BLaER1 (cell line): ENCODE data around the gene TPO.

Experiments
- H3K27ac ChIP-seq: shearing (Covaris generic); formaldehyde crosslinking; 2 replicates; pipeline ENCODE4 v1.8.1; 2022
- H3K27me3 ChIP-seq: shearing (Covaris generic); formaldehyde crosslinking; 2 replicates; pipeline ENCODE4 v1.8.1; 2022
- H3K36me3 ChIP-seq: shearing (Covaris generic); formaldehyde crosslinking; 2 replicates; pipeline ENCODE4 v1.8.1; 2022
- H3K4me1 ChIP-seq: shearing (Covaris generic); formaldehyde crosslinking; 2 replicates; pipeline ENCODE4 v1.8.1; 2022
- H3K4me2 ChIP-seq: shearing (Covaris generic); formaldehyde crosslinking; 2 replicates; pipeline ENCODE4 v1.8.1; 2022
- H3K4me3 ChIP-seq: shearing (Covaris generic); formaldehyde crosslinking; 2 replicates; pipeline ENCODE4 v1.8.1; 2022
- H3K9ac ChIP-seq: shearing (Covaris generic); formaldehyde crosslinking; 2 replicates; pipeline ENCODE4 v1.8.1; 2022
- H3K9me3 ChIP-seq: shearing (Covaris generic); formaldehyde crosslinking; 2 replicates; pipeline ENCODE4 v1.8.1; 2022
- H4K20me1 ChIP-seq: shearing (Covaris generic); formaldehyde crosslinking; 2 replicates; pipeline ENCODE4 v1.8.1; 2022
- Cebpa-rat ChIP-seq: shearing (Covaris generic); IDR thresholded peaks from 2 replicates; pipeline ENCODE4 v1.8.1; 2022

The TPO gene

DNA sequence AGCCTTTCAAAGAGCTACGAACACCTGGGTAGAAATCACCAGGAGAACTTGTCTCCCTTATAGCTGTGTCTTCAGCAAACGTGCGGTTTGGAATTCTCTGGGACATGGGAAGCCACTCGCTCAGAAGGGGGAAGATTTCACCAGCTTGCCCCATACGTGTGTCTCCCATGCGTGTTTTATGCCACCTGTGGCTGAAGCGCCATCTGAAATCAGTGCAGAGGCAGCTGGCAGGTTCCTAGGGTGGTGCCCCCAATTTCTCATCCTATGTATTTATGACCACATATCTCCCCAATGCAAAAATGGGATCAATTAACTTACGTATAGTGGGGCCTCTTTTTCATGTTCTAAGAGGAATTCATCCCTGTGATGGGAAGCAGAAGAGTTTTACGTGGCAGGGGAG, 81.6 kb downstream of the TPO start:
- Histone ChIP-seq H3K27ac (no peak overlapping the region), H3K9me3 (no peaks in the 10 kb centered on the region), H3K4me1 (peaks cover 59% of the 10 kb centered on the region), H3K4me2 (no peak overlapping the region), H4K20me1 (no peaks in the 10 kb centered on the region; the same call in 1 of the 2 replicates), H3K27me3 (no peaks in the 10 kb centered on the region), H3K4me3 (no peak overlapping the region), H3K36me3 (no peaks in the 10 kb centered on the region), H3K9ac (no peak overlapping the region)
- no peak for TF ChIP-seq Cebpa-rat

DNA sequence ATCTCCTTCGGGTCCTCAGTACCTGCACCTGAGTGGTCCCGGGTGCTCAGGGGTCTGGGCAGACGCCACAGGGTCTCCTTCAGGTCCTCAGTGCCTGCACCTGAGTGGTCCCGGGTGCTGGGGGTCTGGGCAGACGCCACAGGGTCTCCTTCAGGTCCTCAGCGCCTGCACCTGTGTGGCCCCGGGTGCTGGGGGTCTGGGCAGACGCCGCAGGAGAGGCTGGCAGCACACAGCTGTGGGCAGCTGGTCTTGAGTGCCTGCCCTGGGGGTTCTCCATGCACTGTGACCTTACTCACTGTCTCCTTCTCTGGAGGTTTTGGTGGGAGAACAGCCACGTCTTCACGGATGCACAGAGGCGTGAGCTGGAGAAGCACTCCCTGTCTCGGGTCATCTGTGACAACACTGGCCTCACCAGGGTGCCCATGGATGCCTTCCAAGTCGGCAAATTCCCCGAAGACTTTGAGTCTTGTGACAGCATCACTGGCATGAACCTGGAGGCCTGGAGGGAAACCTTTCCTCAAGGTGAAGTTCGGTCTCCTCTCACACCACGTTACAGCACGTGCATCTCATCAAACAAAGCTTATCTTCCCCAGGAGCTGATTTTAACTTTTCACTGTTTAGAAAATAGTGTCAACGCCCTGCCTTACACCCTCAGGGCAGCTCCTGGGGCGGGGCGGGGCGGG, 82.6 kb downstream of the TPO start:
- Histone ChIP-seq H3K27ac (no peak overlapping the region), H3K36me3 (no peaks in the 10 kb centered on the region), H3K4me1 (peaks cover 68% of the 10 kb centered on the region), H4K20me1 (no peaks in the 10 kb centered on the region; the same call in 1 of the 2 replicates), H3K4me2 (no peak overlapping the region), H3K9ac (no peak overlapping the region), H3K27me3 (no peaks in the 10 kb centered on the region), H3K9me3 (no peaks in the 10 kb centered on the region), H3K4me3 (no peak overlapping the region)
- TF ChIP-seq Cebpa-rat = no peak

DNA sequence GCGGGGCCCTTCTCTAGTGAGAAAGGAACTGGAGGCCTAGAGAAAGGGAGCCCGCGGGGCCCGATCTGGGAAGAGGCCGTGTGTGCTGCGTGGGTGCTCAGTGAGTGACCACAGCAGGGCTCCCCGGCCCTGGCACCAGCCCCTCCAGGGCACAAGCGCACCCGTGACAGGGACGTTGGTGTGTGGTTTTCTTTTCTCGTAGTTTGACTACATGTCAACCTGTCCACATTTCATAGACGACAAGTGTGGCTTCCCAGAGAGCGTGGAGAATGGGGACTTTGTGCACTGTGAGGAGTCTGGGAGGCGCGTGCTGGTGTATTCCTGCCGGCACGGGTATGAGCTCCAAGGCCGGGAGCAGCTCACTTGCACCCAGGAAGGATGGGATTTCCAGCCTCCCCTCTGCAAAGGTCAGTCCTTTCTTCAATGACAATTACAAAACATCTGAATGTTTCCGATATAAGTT, 83.1 kb downstream of the TPO start:
- H3K9ac ChIP-seq = no peak overlapping the region
- no peaks in the 10 kb centered on the region; the same call in 1 of the 2 replicates for H4K20me1 ChIP-seq
- H3K36me3 ChIP-seq = no peaks in the 10 kb centered on the region
- H3K4me3 ChIP-seq = no peak overlapping the region
- H3K4me2 ChIP-seq = peak overlapping the region; percentile 79
- no peak overlapping the region for H3K27ac ChIP-seq
- H3K4me1 ChIP-seq = peaks cover 74% of the 10 kb centered on the region
- no peaks in the 10 kb centered on the region for H3K9me3 ChIP-seq
- TF ChIP-seq Cebpa-rat = no peak
- H3K27me3 ChIP-seq = no peaks in the 10 kb centered on the region

GRCh38 chr2:1497122-1497611, 83.9 kb downstream of the TPO start:
- H3K9me3 ChIP-seq = no peaks in the 10 kb centered on the region
- H3K4me1 ChIP-seq = peaks cover 74% of the 10 kb centered on the region
- no peak overlapping the region for H3K4me3 ChIP-seq
- no peak for TF ChIP-seq Cebpa-rat
- H4K20me1 ChIP-seq = no peaks in the 10 kb centered on the region; the same call in 1 of the 2 replicates
- no peaks in the 10 kb centered on the region for H3K27me3 ChIP-seq
- H3K27ac ChIP-seq = no peak overlapping the region; the same call in 1 of the 2 replicates
- H3K9ac ChIP-seq = no peak overlapping the region
- H3K36me3 ChIP-seq = no peaks in the 10 kb centered on the region
- H3K4me2 ChIP-seq = peak overlapping the region; percentile 79

DNA sequence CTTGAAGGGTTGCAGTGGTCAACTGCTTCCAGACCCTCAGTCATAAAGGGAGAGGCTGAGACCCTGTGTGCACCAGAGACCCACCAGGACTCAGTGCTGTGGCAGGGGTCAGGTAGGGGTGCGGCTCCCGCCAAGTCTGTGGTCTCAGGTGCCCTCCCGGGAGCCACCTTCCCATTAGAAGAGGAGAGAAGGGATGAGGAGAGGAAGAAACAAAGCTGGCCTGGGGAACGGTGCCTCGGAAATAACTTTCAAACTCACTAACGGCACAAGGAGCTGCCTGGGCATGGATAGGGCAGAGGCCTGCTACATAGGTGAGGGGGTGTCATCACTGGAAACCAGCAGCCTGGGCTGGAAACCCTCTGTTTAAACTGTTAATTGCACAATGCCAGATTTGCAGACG, 84.9 kb downstream of the TPO start:
- no peak for TF ChIP-seq Cebpa-rat
- Histone ChIP-seq H3K4me2 (peak overlapping the region; percentile 79), H3K27ac (no peak overlapping the region), H3K36me3 (no peaks in the 10 kb centered on the region), H3K9ac (no peak overlapping the region), H3K4me1 (peaks cover 76% of the 10 kb centered on the region), H4K20me1 (no peaks in the 10 kb centered on the region; the same call in 1 of the 2 replicates), H3K4me3 (no peak overlapping the region), H3K9me3 (no peaks in the 10 kb centered on the region), H3K27me3 (no peaks in the 10 kb centered on the region)

GRCh38 chr2:1499033-1499795, 86.0 kb downstream of the TPO start:
- peaks cover 86% of the 10 kb centered on the region for H3K4me1 ChIP-seq
- no peak for TF ChIP-seq Cebpa-rat
- H3K36me3 ChIP-seq = no peaks in the 10 kb centered on the region
- no peaks in the 10 kb centered on the region for H3K9me3 ChIP-seq
- H4K20me1 ChIP-seq = no peaks in the 10 kb centered on the region; the same call in 1 of the 2 replicates
- H3K9ac ChIP-seq = no peak overlapping the region
- H3K4me2 ChIP-seq = peak overlapping the region; percentile 79
- no peaks in the 10 kb centered on the region for H3K27me3 ChIP-seq
- H3K27ac ChIP-seq = no peak overlapping the region
- no peak overlapping the region for H3K4me3 ChIP-seq

- H3K4me2 ChIP-seq = peak overlapping the region; percentile 79
- no peak for TF ChIP-seq Cebpa-rat
- H3K27ac ChIP-seq = peak overlapping the region; percentile 51; the same call in 1 of the 2 replicates
- peaks cover 85% of the 10 kb centered on the region for H3K4me1 ChIP-seq
- no peak overlapping the region for H3K9ac ChIP-seq
- no peaks in the 10 kb centered on the region; the same call in 1 of the 2 replicates for H4K20me1 ChIP-seq
- no peaks in the 10 kb centered on the region for H3K36me3 ChIP-seq
- no peaks in the 10 kb centered on the region for H3K27me3 ChIP-seq
- H3K9me3 ChIP-seq = no peaks in the 10 kb centered on the region
- no peak overlapping the region for H3K4me3 ChIP-seq
Measured at GRCh38 chr2:1501038-1501851, 88.0 kb downstream of the TPO start.

DNA sequence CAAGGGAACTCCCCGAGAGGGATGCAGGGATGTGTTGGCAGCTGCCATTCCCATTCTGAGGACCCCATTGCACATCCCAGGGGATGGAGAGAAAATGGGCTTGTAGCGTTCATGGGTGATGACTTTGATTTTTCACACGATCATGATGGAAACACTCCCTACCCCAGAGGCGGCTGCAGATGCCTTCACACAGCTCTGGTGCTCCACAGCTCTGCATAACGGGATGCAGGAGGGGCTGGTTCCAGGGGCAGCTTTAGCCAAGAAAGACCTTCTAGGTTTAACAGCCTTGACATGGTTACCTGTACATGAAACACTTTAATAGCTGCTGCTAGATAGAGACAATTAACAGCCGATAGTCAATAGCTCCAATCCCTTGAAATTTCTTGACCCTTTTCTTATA, 88.7 kb downstream of the TPO start:
- H3K4me3 ChIP-seq = no peak overlapping the region

DNA sequence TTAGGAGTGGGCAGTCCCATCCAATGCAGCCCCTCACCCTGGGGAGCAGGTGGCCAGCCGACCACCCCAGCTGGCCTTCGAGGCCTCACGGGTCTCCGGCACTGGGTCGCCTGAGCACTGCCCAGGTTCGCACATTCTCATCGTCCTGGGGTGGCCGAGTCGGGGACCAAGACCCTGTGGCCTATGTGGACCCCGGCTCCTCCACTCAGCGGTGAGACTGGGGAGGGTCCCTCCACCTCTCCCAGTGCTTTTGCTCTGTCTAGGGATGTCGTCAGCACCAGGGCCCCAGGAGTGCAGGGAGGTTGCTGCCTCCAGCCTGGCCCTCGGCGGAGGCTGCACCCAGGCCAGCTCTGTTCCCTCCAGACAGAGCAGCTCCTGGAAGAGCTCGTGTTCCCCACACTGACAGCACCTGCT, 89.6 kb downstream of the TPO start:
- Histone ChIP-seq H3K9me3 (no peaks in the 10 kb centered on the region), H3K4me3 (no peak overlapping the region), H3K9ac (no peak overlapping the region), H3K27ac (peak overlapping the region; percentile 22; the same call in 1 of the 2 replicates), H3K4me2 (peak overlapping the region; percentile 58), H3K4me1 (peaks cover 68% of the 10 kb centered on the region), H3K27me3 (no peaks in the 10 kb centered on the region), H4K20me1 (no peaks in the 10 kb centered on the region), H3K36me3 (no peaks in the 10 kb centered on the region)
- TF ChIP-seq Cebpa-rat = no peak

More for the DNA sequence above, 88.7 kb downstream of the TPO start:
- Histone ChIP-seq H3K9me3 (no peaks in the 10 kb centered on the region), H3K36me3 (no peaks in the 10 kb centered on the region), H3K27me3 (no peaks in the 10 kb centered on the region), H3K4me2 (peak overlapping the region; percentile 79), H4K20me1 (no peaks in the 10 kb centered on the region; the same call in 1 of the 2 replicates), H3K9ac (no peak overlapping the region), H3K4me1 (peaks cover 77% of the 10 kb centered on the region), H3K27ac (no peak overlapping the region)
- no peak for TF ChIP-seq Cebpa-rat
